Measurements from ENCODE around the gene ARIH1. TPM values are rescaled to one million over a fixed set of nuclear protein-coding genes. Genes with fewer than 3 reads are reported as not detected.

The ARIH1 gene
- total RNA-seq, 4 donors from 2014 or later, result 28.2 to 215 (median 53.7) TPM

DNA sequence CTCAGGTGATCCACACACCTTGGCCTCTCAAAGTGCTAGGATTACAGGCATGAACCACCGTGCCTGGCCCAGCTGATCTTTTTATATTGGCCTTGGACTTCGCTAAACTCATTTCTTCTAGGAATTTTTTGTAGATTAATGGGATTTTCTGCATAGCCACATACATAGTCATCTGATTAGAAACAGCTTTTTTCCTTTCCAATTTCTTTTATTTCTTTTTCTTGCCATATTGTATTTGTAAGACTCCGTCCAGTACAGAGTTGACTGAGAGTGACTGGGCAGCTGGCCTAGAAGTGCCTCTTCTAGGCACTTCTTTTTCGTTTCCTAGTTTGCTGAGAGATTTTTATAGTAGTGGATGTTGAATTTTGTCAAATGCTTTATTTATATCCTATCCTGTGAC lies 37.4 kb downstream of the ARIH1 start:
- Histone ChIP-seq H3K4me3 (no peak overlapping the region), H3K9me3 (no peaks in the 10 kb centered on the region), H3K27me3 (no peaks in the 10 kb centered on the region), H3K27ac (no peak overlapping the region), H3K4me1 (peaks cover 3 to 5% of the 10 kb centered on the region in 2 donors), H3K36me3 (no peaks in the 10 kb centered on the region)
- intact Hi-C loops (cut with DNase I; ENCODE audit: low total_unique reads), result no loop called here
- no peak for TF ChIP-seq POLR2A (IDR thresholded peaks at IDR 0.05)
- no peak for TF ChIP-seq CTCF (IDR thresholded peaks at IDR 0.05)
- DNase-seq, result no peak

DNA sequence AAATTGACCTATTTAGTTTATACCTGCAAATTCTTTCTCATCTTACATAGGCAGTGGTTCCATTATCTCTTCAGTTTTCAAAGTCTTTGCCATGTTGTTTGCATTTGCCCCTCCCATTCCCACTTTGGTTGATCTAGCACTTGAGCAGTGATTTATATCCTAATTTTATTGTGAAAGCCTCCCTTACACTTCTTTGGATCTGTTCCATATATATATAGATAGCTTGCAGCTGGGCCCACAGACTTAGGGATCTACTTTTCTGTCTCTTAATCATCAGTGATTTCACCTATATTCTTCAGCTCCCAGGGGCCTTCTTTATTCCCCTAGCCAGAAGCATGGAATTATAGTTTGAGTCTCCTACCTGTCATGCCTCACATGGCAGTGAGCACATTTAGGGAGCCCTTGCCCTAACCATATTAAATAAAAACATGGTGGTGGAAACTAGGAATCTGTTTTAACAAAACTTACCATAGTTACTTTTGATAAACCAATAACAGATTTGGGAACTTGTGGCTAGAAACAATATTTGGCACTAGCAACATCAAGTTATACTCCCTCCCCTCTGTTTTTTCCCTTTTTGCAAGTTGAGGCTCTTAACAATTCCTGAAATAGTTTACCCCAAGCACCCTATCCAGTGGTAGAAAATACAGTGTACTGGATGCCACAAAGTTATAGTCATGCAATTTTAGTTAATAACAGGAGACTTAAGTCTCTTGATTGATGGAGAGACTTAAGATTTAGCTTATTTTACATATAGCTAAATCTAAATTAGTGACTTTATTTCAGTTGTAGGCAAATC lies 41.7 kb downstream of the ARIH1 start:
- Histone ChIP-seq H3K27me3 (no peaks in the 10 kb centered on the region), H3K9me3 (no peaks in the 10 kb centered on the region), H3K4me1 (peaks cover 3 to 6% of the 10 kb centered on the region in 2 donors), H3K27ac (no peak overlapping the region), H3K4me3 (no peak overlapping the region), H3K36me3 (no peaks in the 10 kb centered on the region)
- TF ChIP-seq CTCF (IDR thresholded peaks at IDR 0.05) (no peak), POLR2A (IDR thresholded peaks at IDR 0.05) (no peak)
- intact Hi-C loops (cut with DNase I; ENCODE audit: low total_unique reads), result no loop called here
- no peak for DNase-seq

- intact Hi-C loops (cut with DNase I; ENCODE audit: low total_unique reads), result no loop called here
- Histone ChIP-seq H3K27ac (no peak overlapping the region), H3K36me3 (no peaks in the 10 kb centered on the region), H3K4me1 (peaks cover 3 to 6% of the 10 kb centered on the region in 2 donors), H3K9me3 (no peaks in the 10 kb centered on the region), H3K27me3 (no peaks in the 10 kb centered on the region), H3K4me3 (no peak overlapping the region)
- DNase-seq, result no peak
- TF ChIP-seq CTCF (IDR thresholded peaks at IDR 0.05), result no peak
- no peak for TF ChIP-seq POLR2A (IDR thresholded peaks at IDR 0.05)
Measured at GRCh38 chr15:72516777-72517176, 42.6 kb downstream of the ARIH1 start.

DNA sequence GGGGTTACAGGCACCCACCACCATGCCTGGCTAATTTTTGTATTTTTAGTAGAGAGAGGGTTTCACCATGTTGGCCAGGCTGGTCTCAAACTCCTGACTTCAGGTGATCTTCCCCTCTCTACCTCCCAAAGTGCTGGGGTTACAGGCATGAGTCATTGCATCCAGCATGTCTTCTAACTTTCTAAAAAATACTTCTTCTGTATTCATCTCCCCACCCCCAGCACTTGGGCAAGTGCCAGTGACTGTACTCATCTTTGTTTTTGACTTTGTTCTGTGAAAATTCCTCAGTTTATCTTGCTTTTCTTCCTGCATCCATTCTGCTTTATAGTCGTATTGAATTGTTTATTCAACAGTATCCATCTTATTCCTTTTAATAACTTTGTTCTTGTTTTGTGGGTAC lies 47.6 kb downstream of the ARIH1 start:
- Histone ChIP-seq H3K9me3 (no peaks in the 10 kb centered on the region), H3K27ac (no peak overlapping the region), H3K4me3 (no peak overlapping the region), H3K4me1 (no peaks in the 10 kb centered on the region), H3K36me3 (no peaks in the 10 kb centered on the region), H3K27me3 (no peaks in the 10 kb centered on the region)
- intact Hi-C loops (cut with DNase I; ENCODE audit: low total_unique reads), result no loop called here
- DNase-seq, result no peak
- no peak for TF ChIP-seq CTCF (IDR thresholded peaks at IDR 0.05)

DNA sequence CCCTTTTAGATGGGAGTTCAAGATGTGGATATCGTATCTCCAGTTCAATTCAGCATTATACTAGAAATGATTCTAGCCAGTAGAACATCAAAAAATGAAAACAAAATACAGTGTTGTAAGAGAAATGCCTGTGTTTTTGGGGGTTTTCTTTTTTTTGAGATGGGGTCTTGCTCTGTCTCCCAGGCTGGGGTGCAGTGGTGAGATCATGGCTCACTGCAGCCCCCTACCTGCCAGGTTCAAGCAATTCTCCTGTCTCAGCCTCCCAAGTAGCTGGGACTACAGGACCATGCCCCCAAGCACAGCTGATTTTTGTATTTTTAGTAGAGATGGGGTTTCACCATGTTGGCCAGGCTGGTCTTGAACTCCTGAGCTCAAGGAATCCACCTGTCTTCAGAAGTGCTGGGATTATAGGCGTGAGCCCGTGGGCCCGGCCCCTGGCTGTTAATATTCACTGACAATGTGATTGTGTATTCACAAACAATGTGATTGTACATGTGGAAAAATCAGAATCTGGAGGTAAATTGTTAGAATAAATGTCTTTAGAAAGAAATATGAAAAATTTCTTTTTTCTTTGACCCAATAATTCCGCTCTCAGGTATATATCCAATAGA lies 59.0 kb downstream of the ARIH1 start:
- no peaks in the 10 kb centered on the region for H3K27me3 ChIP-seq
- H3K27ac ChIP-seq, result no peak overlapping the region
- no peak for DNase-seq
- TF ChIP-seq CTCF (IDR thresholded peaks at IDR 0.05), result no peak
- no peak for TF ChIP-seq POLR2A (IDR thresholded peaks at IDR 0.05)
- H3K4me1 ChIP-seq, result no peaks in the 10 kb centered on the region
- intact Hi-C loops (cut with DNase I; ENCODE audit: low total_unique reads), result no loop called here
- no peaks in the 10 kb centered on the region for H3K36me3 ChIP-seq
- no peaks in the 10 kb centered on the region for H3K9me3 ChIP-seq
- no peak overlapping the region for H3K4me3 ChIP-seq

Data from uterus (tissue), 4 donors.